Measurements from ENCODE around the gene MRPL47. TPM values are rescaled to one million over a fixed set of nuclear protein-coding genes. Genes with fewer than 3 reads are reported as not detected.

The MRPL47 gene
- 30.3 and 38.6 TPM in 2 replicates for total RNA-seq

GRCh38 chr3:179604321-179605078 is at the start of gene MRPL47, which contains the start of gene NDUFB5:
Gene MRPL47 (minus strand): TSS chr3:179604638. CDS start chr3:179604624, 14 bp downstream.
Gene NDUFB5 (plus strand): TSS chr3:179604794. CDS start chr3:179604816, 22 bp downstream.

GRCh38 chr3:179652447-179653095 is 48.1 kb upstream of the MRPL47 start, which contains the start of gene USP13:
Gene USP13 (plus strand): TSS chr3:179653040. CDS start chr3:179653226, 186 bp downstream.

GRCh38 chr3:179562591-179563270 is 41.7 kb downstream of the MRPL47 start, which contains the start of gene ACTL6A:
Gene ACTL6A (plus strand): TSS chr3:179562926. CDS start chr3:179563093, 167 bp downstream.

Other genes with a start within 250 kb of the MRPL47 start
- gene GNB4, start 153.2 kb downstream of the MRPL47 start, total RNA-seq = 51.2 and 55.9 TPM in 2 replicates
- 58.5 and 97.1 TPM in 2 replicates for gene ACTL6A, start 41.7 kb downstream of the MRPL47 start, total RNA-seq
- 81.6 and 93.6 TPM in 2 replicates for gene NDUFB5, start 156 bp upstream of the MRPL47 start, total RNA-seq
- 10.3 and 15.9 TPM in 2 replicates for gene USP13, start 48.4 kb upstream of the MRPL47 start, total RNA-seq